ENCODE results near the gene HELLS.
"Not testable (repeated sequence)": the region's sequence is repeated elsewhere in the genome, so short reads cannot be mapped to it uniquely, and the experiment has no call there.

Gene HELLS

GRCh38 chr10:94614558-94614957 lies 69.0 kb downstream of the HELLS start:
- no peak for DNase-seq

DNA sequence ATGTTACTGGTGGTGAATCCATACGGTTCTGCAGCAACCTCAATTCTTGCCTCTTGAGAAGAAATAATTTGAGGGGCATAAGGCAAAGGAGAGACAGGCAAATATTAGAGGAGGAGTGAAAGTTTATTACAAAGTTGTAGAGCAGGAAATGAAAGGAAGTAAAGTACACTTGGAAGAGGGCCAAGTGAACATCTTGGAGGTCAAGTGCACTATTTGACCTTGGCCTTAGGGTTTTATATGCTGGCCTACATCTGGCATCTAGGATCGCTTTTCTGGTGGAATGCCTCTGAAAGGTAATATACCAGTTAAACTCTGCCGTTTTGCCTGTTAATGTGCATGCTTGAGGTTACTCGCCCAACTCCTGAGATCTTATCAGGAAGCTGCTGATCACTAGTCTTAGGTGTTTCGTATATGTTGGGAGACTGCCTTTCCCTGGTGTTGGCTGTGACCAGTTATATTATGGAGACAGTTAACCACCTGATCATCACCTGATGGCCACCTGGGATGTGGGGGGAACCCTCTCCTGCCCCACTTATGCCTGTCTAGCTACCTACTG lies 71.9 kb downstream of the HELLS start:
- no peak for DNase-seq

DNA sequence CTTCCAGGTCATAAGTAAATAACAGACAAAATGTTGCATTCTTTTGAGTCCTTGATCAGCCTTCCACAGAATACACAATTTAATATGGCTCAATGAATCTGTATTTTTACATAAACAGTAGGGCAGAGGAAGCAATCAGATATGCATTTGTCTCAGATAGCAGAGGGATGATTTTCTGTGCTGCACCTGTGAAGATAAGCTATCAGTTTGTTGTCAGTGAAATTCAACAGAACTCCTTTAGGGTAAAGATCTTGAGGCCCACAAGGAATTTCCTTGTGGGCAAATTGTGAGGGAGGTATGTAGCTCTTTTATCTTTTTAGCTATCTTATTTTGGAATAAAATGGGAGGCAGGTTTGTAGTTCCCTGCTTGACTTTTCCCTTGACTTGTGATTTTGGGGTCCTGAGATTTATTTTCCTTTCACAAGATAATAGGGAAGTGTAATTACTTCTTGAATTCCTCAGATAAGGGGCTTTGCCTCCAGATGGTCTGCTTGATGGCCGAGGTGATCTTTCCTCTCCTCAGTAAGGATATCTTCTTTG lies 77.1 kb downstream of the HELLS start:
- DNase-seq: no peak

GRCh38 chr10:94623572-94623971 lies 78.0 kb downstream of the HELLS start:
- DNase-seq: no peak

DNA sequence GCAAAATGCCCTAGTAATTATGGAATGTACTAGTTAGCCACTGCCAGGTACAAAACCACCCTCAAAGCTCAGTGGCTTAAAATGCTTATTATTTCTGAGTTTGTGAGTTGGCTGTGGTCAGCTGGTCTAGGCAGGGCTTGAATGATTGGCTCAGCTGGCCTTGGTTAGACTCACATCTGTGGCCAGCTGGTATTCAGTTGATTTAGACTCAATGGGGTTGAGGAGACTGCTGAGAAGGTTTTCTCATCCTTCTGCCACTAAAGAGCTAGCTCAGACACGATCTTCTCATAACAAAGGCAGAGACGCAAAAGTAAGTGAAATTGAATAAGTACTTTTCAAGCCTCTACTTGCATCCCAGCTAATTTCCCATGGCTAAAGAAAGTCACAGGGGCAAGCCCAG lies 80.9 kb downstream of the HELLS start:
- DNase-seq: no peak

- no peak for DNase-seq
Observed at GRCh38 chr10:94627511-94627910, 81.9 kb downstream of the HELLS start.

- peak; percentile 69 for DNase-seq
Observed at GRCh38 chr10:94630017-94630688, 84.6 kb downstream of the HELLS start.

DNA sequence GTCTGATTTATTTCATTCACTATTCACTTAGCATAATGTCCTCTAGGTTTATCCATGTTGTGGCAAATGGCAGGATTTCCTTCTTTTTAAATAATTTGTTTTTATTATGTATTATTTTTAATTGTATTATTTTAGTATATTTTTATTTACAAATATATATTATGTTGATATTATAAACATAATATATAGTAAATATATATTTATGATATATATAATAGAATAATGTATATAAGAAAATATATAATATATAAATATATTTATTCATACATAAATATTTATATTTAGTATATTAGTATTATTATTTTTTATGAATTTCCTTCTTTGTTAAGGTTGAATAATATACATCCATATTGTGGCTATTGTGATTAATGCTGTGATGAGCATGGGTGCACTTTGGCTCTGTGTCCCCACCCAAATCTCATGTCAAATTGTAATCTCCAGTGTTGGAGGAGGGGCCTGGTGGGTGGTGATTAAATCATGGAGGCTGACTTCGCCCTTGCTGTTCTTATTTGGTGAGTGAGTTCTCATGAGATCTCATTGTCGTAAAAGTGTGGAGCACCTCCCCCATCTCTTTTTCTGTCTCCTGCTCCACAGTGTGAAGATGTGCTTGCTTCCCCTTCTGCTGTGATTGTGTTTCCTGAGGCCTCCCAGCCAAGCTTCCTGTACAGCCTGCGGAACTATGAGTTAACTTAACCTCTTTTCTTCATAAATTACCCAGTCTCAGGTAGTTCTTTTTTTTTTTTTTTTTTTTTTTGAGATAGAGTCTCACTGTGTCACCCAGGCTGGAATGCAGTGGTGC lies 85.7 kb downstream of the HELLS start:
- DNase-seq: no peak

DNA sequence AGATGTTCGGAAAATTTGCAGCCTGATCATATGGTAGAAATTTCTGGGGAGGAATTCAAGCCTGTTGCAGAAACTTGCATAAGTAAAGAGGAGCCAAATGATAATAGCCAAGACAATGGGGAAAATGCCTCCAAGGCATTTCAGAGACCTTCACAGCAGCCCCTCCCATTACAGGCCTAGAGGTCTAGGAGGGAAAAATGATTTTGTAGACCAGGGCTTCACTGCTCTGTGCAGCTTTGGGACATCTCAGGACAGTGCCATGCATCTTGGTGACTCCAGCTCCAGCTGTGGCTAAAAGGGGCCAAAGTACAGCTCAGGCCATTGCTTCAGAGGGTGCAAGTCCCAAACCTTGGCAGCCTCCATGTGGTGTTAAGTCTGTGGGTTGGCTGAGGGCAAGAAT lies 87.4 kb downstream of the HELLS start:
- DNase-seq: no peak

- DNase-seq: not testable (repeated sequence)
Observed at GRCh38 chr10:94638097-94638496, 92.5 kb downstream of the HELLS start.

- DNase-seq: no peak
Observed at GRCh38 chr10:94639902-94640301, 94.3 kb downstream of the HELLS start.

GRCh38 chr10:94640562-94640961 lies 95.0 kb downstream of the HELLS start:
- DNase-seq: no peak

GRCh38 chr10:94641480-94641879 lies 95.9 kb downstream of the HELLS start:
- DNase-seq: no peak

DNA sequence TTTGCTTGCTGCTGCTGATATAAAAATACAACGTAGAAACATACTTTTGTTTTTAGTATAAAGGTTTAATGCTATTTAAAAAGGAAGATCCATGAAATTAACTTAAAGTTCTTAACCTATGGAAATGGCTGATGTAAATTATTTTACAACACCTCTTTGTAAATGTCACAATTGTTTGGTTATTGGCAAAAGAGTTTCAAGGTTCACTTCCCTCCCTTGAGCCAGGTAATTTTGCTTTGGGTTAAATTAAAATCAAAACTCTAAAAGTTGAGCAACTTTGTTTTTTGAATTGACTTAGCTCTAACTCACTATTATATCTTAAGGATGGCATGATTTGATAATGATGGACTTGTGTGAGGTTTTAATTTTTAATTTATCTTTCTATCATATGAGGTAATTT lies 98.8 kb downstream of the HELLS start:
- DNase-seq: no peak

- no peak for DNase-seq
Observed at GRCh38 chr10:94645285-94645684, 99.7 kb downstream of the HELLS start.
